Measurements from ENCODE around the gene TRIB2. TPM values are rescaled to one million over a fixed set of nuclear protein-coding genes. Genes with fewer than 3 reads are reported as not detected.
A peak's percentile ranks its signal among the peaks of the same experiment; 100 is the strongest.

Gene TRIB2
- 31.1 TPM for total RNA-seq
- long read RNA-seq, full-length matches to known transcripts = 49 of 58 reads
- long read RNA-seq, partial matches to known transcripts = 3 of 58 reads
- long read RNA-seq, other reads (novel, unspliced or antisense) = 6 of 58 reads

DNA sequence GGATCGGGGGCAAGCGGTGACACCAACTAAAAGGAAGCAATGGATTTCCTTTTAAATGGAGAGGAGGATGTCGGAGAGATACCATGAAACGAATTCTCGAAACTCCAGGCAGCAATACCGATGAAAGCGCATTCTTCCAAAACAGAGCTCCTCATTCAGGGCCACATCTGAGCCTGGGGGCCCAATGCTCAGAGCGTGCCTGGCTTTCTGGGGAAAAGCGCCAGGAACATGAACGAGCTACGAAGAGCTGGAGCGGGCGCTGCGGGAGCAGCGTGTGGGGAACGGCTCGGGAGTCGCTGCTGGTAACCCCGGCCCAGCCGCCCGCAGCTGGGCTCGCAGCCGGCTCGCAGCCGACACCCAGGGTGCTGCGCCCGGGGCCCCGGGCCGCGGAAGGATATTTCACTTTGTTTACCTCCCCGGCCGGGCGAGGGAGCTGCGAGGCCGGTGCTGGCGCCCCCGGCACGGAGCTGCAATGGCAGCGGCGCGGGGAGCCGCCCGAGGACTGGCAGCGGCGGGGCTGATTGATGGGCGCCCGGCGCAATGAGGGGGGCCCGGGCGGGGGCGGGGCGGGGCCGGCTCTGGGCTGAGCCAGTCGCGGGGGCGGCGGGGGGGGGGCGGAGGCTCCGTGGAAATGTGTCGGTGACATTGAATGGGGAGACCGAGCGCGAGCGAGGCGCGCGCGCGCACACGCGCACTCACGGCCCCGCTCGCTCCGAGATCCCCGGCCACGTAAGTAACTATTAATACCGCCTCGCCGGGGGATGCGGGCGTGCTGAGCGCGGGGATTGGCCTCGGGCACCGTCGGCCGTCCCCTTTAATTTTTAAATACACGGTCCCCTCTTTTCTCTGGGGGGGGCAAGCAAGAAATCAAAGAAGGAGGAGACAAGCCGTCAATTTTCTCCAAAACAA, at the start of gene TRIB2:
TSS of gene TRIB2 (plus strand) at position 655 of the 909 bp plus-strand sequence. CDS start 1,372 bp downstream, outside the sequence.
- peaks cover 77% of the 10 kb centered on the region for H3K4me1 ChIP-seq
- no peaks in the 10 kb centered on the region for H3K27me3 ChIP-seq (ENCODE audit: low read depth)
- H3K9me3 ChIP-seq (replicated peaks) = no peaks in the 10 kb centered on the region
- DNase-seq = peak; percentile 94
- H3K27ac ChIP-seq (replicated peaks) = peak within 1 kb of the TSS; percentile 99
- TF ChIP-seq, protein P1, sequence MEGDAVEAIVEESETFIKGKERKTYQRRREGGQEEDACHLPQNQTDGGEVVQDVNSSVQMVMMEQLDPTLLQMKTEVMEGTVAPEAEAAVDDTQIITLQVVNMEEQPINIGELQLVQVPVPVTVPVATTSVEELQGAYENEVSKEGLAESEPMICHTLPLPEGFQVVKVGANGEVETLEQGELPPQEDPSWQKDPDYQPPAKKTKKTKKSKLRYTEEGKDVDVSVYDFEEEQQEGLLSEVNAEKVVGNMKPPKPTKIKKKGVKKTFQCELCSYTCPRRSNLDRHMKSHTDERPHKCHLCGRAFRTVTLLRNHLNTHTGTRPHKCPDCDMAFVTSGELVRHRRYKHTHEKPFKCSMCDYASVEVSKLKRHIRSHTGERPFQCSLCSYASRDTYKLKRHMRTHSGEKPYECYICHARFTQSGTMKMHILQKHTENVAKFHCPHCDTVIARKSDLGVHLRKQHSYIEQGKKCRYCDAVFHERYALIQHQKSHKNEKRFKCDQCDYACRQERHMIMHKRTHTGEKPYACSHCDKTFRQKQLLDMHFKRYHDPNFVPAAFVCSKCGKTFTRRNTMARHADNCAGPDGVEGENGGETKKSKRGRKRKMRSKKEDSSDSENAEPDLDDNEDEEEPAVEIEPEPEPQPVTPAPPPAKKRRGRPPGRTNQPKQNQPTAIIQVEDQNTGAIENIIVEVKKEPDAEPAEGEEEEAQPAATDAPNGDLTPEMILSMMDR (IDR thresholded peaks at IDR 0.05; ENCODE audit: borderline replicate concordance) = peak; percentile 12
- peak within 1 kb of the TSS; percentile 96 for H3K4me3 ChIP-seq
- no peaks in the 10 kb centered on the region for H3K36me3 ChIP-seq
- intact Hi-C loops (cut with micrococcal nuclease) = loop anchor here (10.0 kb wide), 1 partner anchor 302 kb away; no protein-coding TSS in a partner anchor

DNA sequence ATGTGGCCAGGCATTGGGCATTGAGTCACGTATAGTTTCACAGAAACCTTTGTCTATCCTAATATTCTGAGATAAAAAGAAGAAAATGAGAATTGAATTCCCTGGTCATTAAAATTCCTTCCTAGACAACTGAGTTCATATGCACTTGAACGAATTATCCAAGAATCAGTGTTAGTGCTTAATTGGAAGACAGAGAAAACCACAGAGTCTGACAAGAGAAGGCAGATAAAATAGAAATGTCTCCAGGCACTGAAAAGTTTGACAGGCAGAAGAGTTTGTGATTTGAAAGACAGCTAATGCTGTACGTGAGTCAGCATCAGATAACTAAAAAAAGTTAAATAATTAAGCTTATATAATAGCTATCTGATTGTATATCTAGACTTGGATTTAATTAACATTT, 47.7 kb upstream of the TRIB2 start:
- Histone ChIP-seq H3K27ac (replicated peaks) (no peak overlapping the region), H3K4me1 (no peaks in the 10 kb centered on the region), H3K36me3 (no peaks in the 10 kb centered on the region), H3K4me3 (no peak overlapping the region), H3K27me3 (ENCODE audit: low read depth) (no peaks in the 10 kb centered on the region), H3K9me3 (replicated peaks) (peaks cover 26% of the 10 kb centered on the region)
- intact Hi-C loops (cut with micrococcal nuclease) = no loop called here
- TF ChIP-seq, protein P1 (IDR thresholded peaks at IDR 0.05; ENCODE audit: borderline replicate concordance) = no peak
- no peak for DNase-seq

DNA sequence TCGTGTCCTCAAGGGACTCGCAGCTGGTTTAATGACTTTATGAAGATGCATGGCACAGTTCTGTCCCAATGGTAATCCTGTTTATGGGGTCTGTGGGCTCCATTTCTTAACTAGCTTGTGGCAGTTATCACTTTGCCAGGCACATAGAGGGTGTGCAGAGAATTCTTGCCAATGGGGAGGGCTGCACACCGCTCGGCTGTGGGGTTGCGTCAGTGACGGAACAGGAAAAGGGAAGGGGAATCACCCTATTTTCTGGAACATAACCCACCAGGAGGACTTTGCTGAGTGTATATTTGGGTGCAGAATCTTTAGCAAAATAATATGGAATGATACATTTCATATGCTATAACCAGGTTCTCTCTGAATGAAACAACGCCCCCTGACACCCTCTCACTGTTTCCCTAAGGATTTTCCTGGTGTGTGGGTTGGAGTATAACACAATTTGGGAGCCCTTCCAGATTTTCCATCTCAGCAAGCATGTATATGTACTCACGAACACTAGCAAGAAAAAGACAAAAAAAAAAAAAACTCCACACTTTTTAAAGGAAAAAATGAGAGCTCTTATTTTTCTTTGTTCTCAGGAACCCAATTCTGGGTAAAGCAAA, 43.9 kb upstream of the TRIB2 start:
- DNase-seq = no peak
- intact Hi-C loops (cut with micrococcal nuclease) = no loop called here
- H3K27me3 ChIP-seq (ENCODE audit: low read depth) = no peaks in the 10 kb centered on the region
- TF ChIP-seq, protein P1 (IDR thresholded peaks at IDR 0.05; ENCODE audit: borderline replicate concordance) = no peak
- no peak overlapping the region for H3K4me3 ChIP-seq
- H3K4me1 ChIP-seq = peaks cover 11% of the 10 kb centered on the region
- no peaks in the 10 kb centered on the region for H3K36me3 ChIP-seq
- no peaks in the 10 kb centered on the region for H3K9me3 ChIP-seq (replicated peaks)
- H3K27ac ChIP-seq (replicated peaks) = no peak overlapping the region

DNA sequence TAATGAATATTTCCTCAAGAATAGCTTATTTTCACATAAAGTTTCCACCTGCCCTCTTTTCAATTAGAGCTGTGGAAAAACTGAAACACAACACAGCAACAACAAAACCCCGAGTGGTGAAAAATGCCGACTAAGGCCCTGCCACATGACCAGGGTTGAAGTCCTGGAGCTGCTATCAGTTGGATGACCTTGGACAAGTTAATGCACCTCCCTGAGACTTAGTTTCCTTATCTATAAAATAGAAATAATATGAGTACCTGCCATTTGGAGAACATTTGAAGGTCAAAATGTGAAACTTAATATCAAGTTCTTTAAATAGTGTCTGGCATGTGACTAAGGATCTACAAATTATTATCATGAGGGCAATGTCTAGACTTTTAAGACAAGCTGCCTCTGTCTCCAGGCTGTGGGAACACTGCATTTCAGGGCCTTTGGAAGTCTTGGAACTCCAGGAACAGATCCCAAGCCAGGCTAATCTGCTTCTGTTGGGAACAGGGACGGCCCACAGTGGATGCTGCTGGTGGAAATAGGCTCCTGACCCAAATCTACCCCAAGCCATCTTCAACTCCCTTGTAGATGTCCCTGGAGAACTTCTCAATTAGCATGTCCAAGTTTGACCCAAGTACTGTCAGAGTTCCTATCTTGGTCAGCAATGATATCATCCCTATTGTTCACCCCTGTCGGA, 42.0 kb upstream of the TRIB2 start:
- no peak for DNase-seq
- H3K9me3 ChIP-seq (replicated peaks) = no peaks in the 10 kb centered on the region
- H3K27ac ChIP-seq (replicated peaks) = peak overlapping the region; percentile 45
- H3K4me1 ChIP-seq = peaks cover 11% of the 10 kb centered on the region
- no peak overlapping the region for H3K4me3 ChIP-seq
- TF ChIP-seq, protein P1 (IDR thresholded peaks at IDR 0.05; ENCODE audit: borderline replicate concordance) = no peak
- H3K36me3 ChIP-seq = no peaks in the 10 kb centered on the region
- intact Hi-C loops (cut with micrococcal nuclease) = no loop called here
- no peaks in the 10 kb centered on the region for H3K27me3 ChIP-seq (ENCODE audit: low read depth)

DNA sequence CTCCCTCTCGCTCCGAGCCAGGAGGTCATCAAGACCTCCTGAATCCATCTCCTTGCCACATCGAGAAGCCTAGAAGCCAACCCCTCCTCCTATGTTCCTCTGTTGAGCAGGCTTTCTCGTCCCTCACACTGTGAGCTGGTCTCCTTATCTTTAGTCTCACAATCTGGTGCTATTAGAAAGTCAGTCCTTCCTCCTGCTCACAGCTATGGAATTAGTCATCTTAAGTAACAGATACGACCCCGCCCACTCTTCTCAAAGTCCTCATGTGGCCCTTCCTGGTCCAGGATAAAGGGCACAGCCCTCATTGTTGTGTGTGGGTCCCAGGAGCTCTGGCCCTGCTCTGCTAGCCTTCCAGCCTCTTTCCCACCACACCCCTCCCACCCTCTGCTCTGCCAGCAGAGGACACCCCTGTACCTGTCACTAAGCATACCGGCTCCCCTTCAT, 41.4 kb upstream of the TRIB2 start:
- no peaks in the 10 kb centered on the region for H3K36me3 ChIP-seq
- no peak for DNase-seq
- no peaks in the 10 kb centered on the region for H3K9me3 ChIP-seq (replicated peaks)
- peaks cover 11% of the 10 kb centered on the region for H3K4me1 ChIP-seq
- TF ChIP-seq, protein P1 (IDR thresholded peaks at IDR 0.05; ENCODE audit: borderline replicate concordance) = no peak
- H3K27me3 ChIP-seq (ENCODE audit: low read depth) = no peaks in the 10 kb centered on the region
- peak overlapping the region; percentile 45 for H3K27ac ChIP-seq (replicated peaks)
- intact Hi-C loops (cut with micrococcal nuclease) = no loop called here
- H3K4me3 ChIP-seq = no peak overlapping the region
